H9 (cell line): ENCODE results near the gene DTYMK. TPM values are rescaled to one million over a fixed set of nuclear protein-coding genes. Genes with fewer than 3 reads are reported as not detected.

ENCODE experiments used
- DNase-seq: peaks from one replicate; pipeline ENCODE4 v3.0.0-alpha.2; 2017
- H2AFZ ChIP-seq: one replicate; pipeline ENCODE4 v1.6.1; 2013; ENCODE audit warnings: mild to moderate bottlenecking, low read length, control low read depth, moderate library complexity
- H2AK5ac ChIP-seq: 2 replicates; pipeline ENCODE4 v1.6.1; 2013; ENCODE audit warnings: low read length, control low read depth, mixed read lengths; ENCODE audit not compliant: insufficient read length
- H2BK120ac ChIP-seq: one replicate; pipeline ENCODE4 v1.6.1; 2013; ENCODE audit warnings: low read depth, mild to moderate bottlenecking, low read length, control low read depth, inconsistent platforms; ENCODE audit not compliant: poor library complexity, severe bottlenecking
- H2BK12ac ChIP-seq: 2 replicates; pipeline ENCODE4 v1.6.1; 2013; ENCODE audit warnings: low read length, control low read depth, mixed read lengths, low read depth; ENCODE audit not compliant: insufficient read length
- H2BK15ac ChIP-seq: 2 replicates; pipeline ENCODE4 v1.6.1; 2013; ENCODE audit warnings: low read depth, low read length, control low read depth
- H2BK20ac ChIP-seq: one replicate; pipeline ENCODE4 v1.6.1; 2013; ENCODE audit warnings: low read depth, mild to moderate bottlenecking, low read length, control low read depth, inconsistent platforms; ENCODE audit not compliant: poor library complexity, severe bottlenecking
- H2BK5ac ChIP-seq: 2 replicates; pipeline ENCODE4 v1.6.1; 2013; ENCODE audit warnings: low read length, control low read depth, mixed read lengths; ENCODE audit not compliant: insufficient read length
- H3K14ac ChIP-seq: 2 replicates; pipeline ENCODE4 v1.6.1; 2013; ENCODE audit warnings: low read length, control low read depth; ENCODE audit not compliant: insufficient read depth
- H3K18ac ChIP-seq: 2 replicates; pipeline ENCODE4 v1.6.1; 2013; ENCODE audit warnings: low read depth, mild to moderate bottlenecking, mixed read lengths, low read length, control low read depth; ENCODE audit not compliant: insufficient read length
- H3K23ac ChIP-seq: 2 replicates; pipeline ENCODE4 v1.6.1; 2013; ENCODE audit warnings: low read length, control low read depth, mixed read lengths, low read depth; ENCODE audit not compliant: insufficient read length
- H3K23me2 ChIP-seq: 2 replicates; pipeline ENCODE4 v1.6.1; 2013; ENCODE audit warnings: low read depth, mild to moderate bottlenecking, mixed read lengths, low read length, control low read depth; ENCODE audit not compliant: insufficient read length, poor library complexity, severe bottlenecking
- H3K27ac ChIP-seq: 2 replicates; pipeline ENCODE4 v1.5.1; 2013; ENCODE audit warnings: low read length, control low read depth, mixed read lengths, low read depth; ENCODE audit not compliant: insufficient read length
- H3K27me3 ChIP-seq: 2 replicates; pipeline ENCODE4 v1.6.1; 2013; ENCODE audit warnings: low read length, control low read depth, inconsistent platforms; ENCODE audit not compliant: insufficient read depth
- H3K4ac ChIP-seq: 2 replicates; pipeline ENCODE4 v1.6.1; 2013; ENCODE audit warnings: low read depth, mild to moderate bottlenecking, control low read depth, inconsistent platforms, low read length, moderate library complexity
- H3K4me1 ChIP-seq: 2 replicates; pipeline ENCODE4 v1.6.1; 2013; ENCODE audit warnings: low read length, control low read depth, inconsistent platforms; ENCODE audit not compliant: insufficient read depth
- H3K4me2 ChIP-seq: 2 replicates; pipeline ENCODE4 v1.6.1; 2013; ENCODE audit warnings: low read length, control low read depth, mixed read lengths; ENCODE audit not compliant: insufficient read length, insufficient read depth
- H3K56ac ChIP-seq: 2 replicates; pipeline ENCODE4 v1.6.1; 2013; ENCODE audit warnings: low read depth, mild to moderate bottlenecking, mixed read lengths, low read length, control low read depth; ENCODE audit not compliant: insufficient read length
- H3K79me1 ChIP-seq: 2 replicates; pipeline ENCODE4 v1.6.1; 2013; ENCODE audit warnings: low read depth, mild to moderate bottlenecking, moderate library complexity, low read length, control low read depth, inconsistent platforms; ENCODE audit not compliant: insufficient read depth, poor library complexity, severe bottlenecking
- H3K79me2 ChIP-seq: 2 replicates; pipeline ENCODE4 v1.6.1; 2013; ENCODE audit warnings: low read length, control low read depth, inconsistent platforms; ENCODE audit not compliant: insufficient read depth
- H3K9ac ChIP-seq: 2 replicates; pipeline ENCODE4 v1.6.1; 2013; ENCODE audit warnings: low read length, control low read depth, mixed read lengths; ENCODE audit not compliant: insufficient read length; ENCODE audit errors: extremely low read depth
- H3K9me3 ChIP-seq: one replicate; pipeline ENCODE4 v1.6.1; 2013; ENCODE audit warnings: low read depth, low read length, inconsistent platforms; ENCODE audit not compliant: control insufficient read depth
- H3T11ph ChIP-seq: one replicate; pipeline ENCODE4 v1.6.1; 2013; ENCODE audit warnings: mild to moderate bottlenecking, low read length, control low read depth, inconsistent platforms
- H4K20me1 ChIP-seq: one replicate; pipeline ENCODE4 v1.6.1; 2013; ENCODE audit not compliant: control insufficient read depth, insufficient read length, insufficient read depth
- H4K5ac ChIP-seq: 2 replicates; pipeline ENCODE4 v1.6.1; 2013; ENCODE audit warnings: low read depth, mild to moderate bottlenecking, mixed read lengths, low read length, control low read depth; ENCODE audit not compliant: insufficient read length
- H4K8ac ChIP-seq: replicated peaks from 2 replicates; pipeline ENCODE4 v1.6.1; 2013; ENCODE audit warnings: low read length, control low read depth, mixed read lengths, low read depth; ENCODE audit not compliant: insufficient read length
- H4K91ac ChIP-seq: 2 replicates; pipeline ENCODE4 v1.6.1; 2013; ENCODE audit warnings: low read depth, mild to moderate bottlenecking, moderate library complexity, mixed read lengths, low read length, control low read depth; ENCODE audit not compliant: insufficient read length
- H3K27ac Mint-ChIP-seq, 3 experiments: 2 replicates in 2 of 3; 3 replicates in 1 of 3; pipeline ENCODE4 v1.8.0; 2020 to 2021; ENCODE audit warnings: mixed read lengths in 3 of 3, mild to moderate bottlenecking in 1 of 3, moderate library complexity in 1 of 3
- H3K27me3 Mint-ChIP-seq: 2 replicates; pipeline ENCODE4 v1.8.0; 2021; ENCODE audit warnings: low read depth, mild to moderate bottlenecking, moderate library complexity, mixed read lengths
- H3K36me3 Mint-ChIP-seq, 3 experiments: 2 replicates in 2 of 3; 3 replicates in 1 of 3; pipeline ENCODE4 v1.8.0; 2020 to 2021; ENCODE audit warnings: low read depth in 3 of 3, mixed read lengths in 3 of 3; ENCODE audit not compliant: insufficient read depth in 1 of 3
- H3K4me1 Mint-ChIP-seq, 2 experiments: 2 replicates each; pipeline ENCODE4 v1.8.0; 2020; ENCODE audit warnings: mixed read lengths in 2 of 2
- H3K4me3 Mint-ChIP-seq, 2 experiments: 2 replicates in 1 of 2; 3 replicates in 1 of 2; pipeline ENCODE4 v1.8.0; 2020 to 2021; ENCODE audit warnings: mild to moderate bottlenecking in 2 of 2, mixed read lengths in 2 of 2, moderate library complexity in 1 of 2
- H3K9me3 Mint-ChIP-seq, 2 experiments: 2 replicates in 1 of 2; 3 replicates in 1 of 2; pipeline ENCODE4 v1.8.0; 2020; ENCODE audit warnings: mild to moderate bottlenecking in 2 of 2, mixed read lengths in 2 of 2, moderate library complexity in 1 of 2
- WGBS: extraction: QIAGEN DNeasy Blood & Tissue Kit; methylation state at CpG from one replicate; pipeline ENCODE4 v1.1.7; 2013; ENCODE audit warnings: missing lambda C conversion rate, low lambda C conversion rate, mixed read lengths; ENCODE audit not compliant: insufficient read length; ENCODE audit errors: extremely low coverage; 5-methylcytosine and 5-hydroxymethylcytosine counted together
- total RNA-seq: library from RNA; stranded (reverse); gene quantifications from 2 replicates; pipeline ENCODE4 v1.2.1, GENCODE V29; 2021
- TF ChIP-seq, protein P1 (sequence below): fragments of 200-600 bp; sonication (generic); conservative IDR thresholded peaks from 3 replicates; pipeline ENCODE4 v1.8.0; 2021; ENCODE audit warnings: antibody characterized with exemption, mild to moderate bottlenecking

Gene DTYMK
- total RNA-seq, 1 experiment from 2014 or later = 76.0 TPM

DNA sequence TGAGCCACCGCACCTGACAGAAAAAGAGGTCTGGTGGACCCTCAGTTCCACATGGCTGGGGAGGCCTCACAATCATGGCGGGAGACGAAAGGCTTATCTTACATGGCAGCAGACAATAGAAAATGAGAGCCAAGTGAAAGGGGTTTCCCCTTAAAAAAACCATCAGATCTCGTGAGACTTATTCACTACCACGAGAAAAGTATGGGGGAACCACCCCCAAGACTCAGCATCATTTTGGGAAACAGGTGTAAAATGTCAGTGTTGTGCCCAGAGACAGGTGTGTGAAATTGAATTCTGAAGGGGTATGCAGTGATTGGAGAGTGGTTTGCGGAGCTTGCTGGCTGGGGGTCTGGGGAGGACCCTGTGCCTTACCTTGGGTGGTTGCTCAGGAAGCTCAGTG, 43.3 kb upstream of the DTYMK start:
- H3K4me1 ChIP-seq = no peaks in the 10 kb centered on the region
- H3K4me3 Mint-ChIP-seq = no peak overlapping the region
- no peak for DNase-seq
- H3K79me1 ChIP-seq = no peaks in the 10 kb centered on the region
- no peak overlapping the region for H2BK12ac ChIP-seq
- H3K4me1 Mint-ChIP-seq = 0 out of 4 replicates have a peak, but pooled peaks cover 2 to 5% of the 10 kb centered on the region in 2 experiments
- peaks cover 7% of the 10 kb centered on the region for H4K20me1 ChIP-seq
- H2AFZ ChIP-seq = no peak overlapping the region
- H3K9me3 Mint-ChIP-seq = no peaks in the 10 kb centered on the region
- H3K23ac ChIP-seq = no peak overlapping the region
- no peaks in the 10 kb centered on the region for H3K9me3 ChIP-seq
- no peak overlapping the region for H2BK5ac ChIP-seq
- no peak overlapping the region for H3K27ac ChIP-seq
- WGBS = no CpG with 5 or more reads among the region's 6 CpGs
- H4K5ac ChIP-seq = no peak overlapping the region
- H3K14ac ChIP-seq = no peak overlapping the region
- no peak overlapping the region for H4K91ac ChIP-seq
- H2BK15ac ChIP-seq = no peak overlapping the region
- H3K9ac ChIP-seq = no peak overlapping the region
- H3K18ac ChIP-seq = no peak overlapping the region
- H2BK20ac ChIP-seq = no peak overlapping the region
- no peaks in the 10 kb centered on the region for H3K27me3 ChIP-seq
- H3K56ac ChIP-seq = no peak overlapping the region
- H4K8ac ChIP-seq = no peak overlapping the region
- H2BK120ac ChIP-seq = no peak overlapping the region
- H2AK5ac ChIP-seq = no peak overlapping the region
- peaks cover 5% of the 10 kb centered on the region for H3K23me2 ChIP-seq
- H3K36me3 Mint-ChIP-seq = peaks cover 3 to 28% (median 16%) of the 10 kb centered on the region in 3 experiments; a peak in 6 of 7 replicates
- TF ChIP-seq, protein P1, sequence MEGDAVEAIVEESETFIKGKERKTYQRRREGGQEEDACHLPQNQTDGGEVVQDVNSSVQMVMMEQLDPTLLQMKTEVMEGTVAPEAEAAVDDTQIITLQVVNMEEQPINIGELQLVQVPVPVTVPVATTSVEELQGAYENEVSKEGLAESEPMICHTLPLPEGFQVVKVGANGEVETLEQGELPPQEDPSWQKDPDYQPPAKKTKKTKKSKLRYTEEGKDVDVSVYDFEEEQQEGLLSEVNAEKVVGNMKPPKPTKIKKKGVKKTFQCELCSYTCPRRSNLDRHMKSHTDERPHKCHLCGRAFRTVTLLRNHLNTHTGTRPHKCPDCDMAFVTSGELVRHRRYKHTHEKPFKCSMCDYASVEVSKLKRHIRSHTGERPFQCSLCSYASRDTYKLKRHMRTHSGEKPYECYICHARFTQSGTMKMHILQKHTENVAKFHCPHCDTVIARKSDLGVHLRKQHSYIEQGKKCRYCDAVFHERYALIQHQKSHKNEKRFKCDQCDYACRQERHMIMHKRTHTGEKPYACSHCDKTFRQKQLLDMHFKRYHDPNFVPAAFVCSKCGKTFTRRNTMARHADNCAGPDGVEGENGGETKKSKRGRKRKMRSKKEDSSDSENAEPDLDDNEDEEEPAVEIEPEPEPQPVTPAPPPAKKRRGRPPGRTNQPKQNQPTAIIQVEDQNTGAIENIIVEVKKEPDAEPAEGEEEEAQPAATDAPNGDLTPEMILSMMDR = no peak
- H3T11ph ChIP-seq = no peak overlapping the region
- no peak overlapping the region for H3K27ac Mint-ChIP-seq
- peaks cover 19% of the 10 kb centered on the region for H3K27me3 Mint-ChIP-seq
- no peak overlapping the region for H3K4ac ChIP-seq
- H3K4me2 ChIP-seq = no peak overlapping the region
- no peaks in the 10 kb centered on the region for H3K79me2 ChIP-seq
